ENCODE results near the gene LRRC41. TPM values are rescaled to one million over a fixed set of nuclear protein-coding genes. Genes with fewer than 3 reads are reported as not detected.
A peak's percentile ranks its signal among the peaks of the same experiment; 100 is the strongest.

LRRC41 gene
- polyA plus RNA-seq, 10 donors: 52.6 to 61.8 (median 56.1) TPM

- DNase-seq: peak in 1 of 3 donors; percentile 40
These were observed 14.8 kb downstream of the LRRC41 start for GRCh38 chr1:46288485-46289133.

GRCh38 chr1:46285730-46286477 lies 17.5 kb downstream of the LRRC41 start:
- peak; percentile 55 to 69 (median 66) for DNase-seq

GRCh38 chr1:46284597-46285564 lies 18.5 kb downstream of the LRRC41 start:
- DNase-seq: no peak

- DNase-seq: no peak
These were observed 19.4 kb downstream of the LRRC41 start for GRCh38 chr1:46284058-46284457.

GRCh38 chr1:46281021-46281420 lies 22.4 kb downstream of the LRRC41 start:
- no peak for DNase-seq

- no peak for DNase-seq
These were observed 23.3 kb downstream of the LRRC41 start for GRCh38 chr1:46280092-46280491.

GRCh38 chr1:46278807-46279206 lies 24.6 kb downstream of the LRRC41 start:
- no peak for DNase-seq

- DNase-seq: no peak
These were observed 25.6 kb downstream of the LRRC41 start for GRCh38 chr1:46277658-46278373.

GRCh38 chr1:46275030-46275337 lies 28.4 kb downstream of the LRRC41 start:
- no peak for DNase-seq

GRCh38 chr1:46274225-46275029 lies 29.0 kb downstream of the LRRC41 start:
- no peak for DNase-seq

- no peak for DNase-seq
These were observed 34.8 kb downstream of the LRRC41 start for GRCh38 chr1:46268578-46268977.

- no peak for DNase-seq
These were observed 40.3 kb downstream of the LRRC41 start for GRCh38 chr1:46263146-46263545.

GRCh38 chr1:46262508-46262907 lies 40.9 kb downstream of the LRRC41 start:
- no peak for DNase-seq

GRCh38 chr1:46256523-46256922 lies 46.9 kb downstream of the LRRC41 start:
- DNase-seq: no peak

GRCh38 chr1:46254668-46255067 lies 48.7 kb downstream of the LRRC41 start:
- DNase-seq: no peak

GRCh38 chr1:46248122-46248920 lies 55.1 kb downstream of the LRRC41 start:
- peak; percentile 14 to 37 (median 15) for DNase-seq

- peak; percentile 97 to 99 (median 98) for DNase-seq
These were observed 55.8 kb downstream of the LRRC41 start, which contains the start of gene RAD54L for GRCh38 chr1:46247436-46248121. Gene RAD54L (plus strand): TSS chr1:46247763. CDS start chr1:46248406, 643 bp downstream.

GRCh38 chr1:46246548-46247435 lies 56.6 kb downstream of the LRRC41 start:
- peak in 1 of 3 donors; percentile 65 for DNase-seq
